Astrocyte of the cerebellum (primary cell): ENCODE measurements around the gene RBM27.

ENCODE experiments used
- DNase-seq: peaks from one replicate; pipeline ENCODE4 v3.0.0-alpha.2; 2011; ENCODE audit warnings: low read depth
- H3K4me3 ChIP-seq: 2 replicates; pipeline ENCODE4 v1.5.1; 2011; ENCODE audit warnings: mild to moderate bottlenecking, low read depth, low read length, moderate library complexity
- in situ Hi-C: cut with HindIII; loops from 2 replicates; pipeline ENCODE4 v1.10.0; 2017; ENCODE audit warnings: low sequenced_read_pairs
- TF ChIP-seq, protein P1 (sequence below): IDR thresholded peaks from 2 replicates; pipeline ENCODE4 v1.5.1; 2012; ENCODE audit warnings: low read length, low read depth, moderate library complexity, mild to moderate bottlenecking; ENCODE audit errors: missing control alignments

RBM27 gene

DNA sequence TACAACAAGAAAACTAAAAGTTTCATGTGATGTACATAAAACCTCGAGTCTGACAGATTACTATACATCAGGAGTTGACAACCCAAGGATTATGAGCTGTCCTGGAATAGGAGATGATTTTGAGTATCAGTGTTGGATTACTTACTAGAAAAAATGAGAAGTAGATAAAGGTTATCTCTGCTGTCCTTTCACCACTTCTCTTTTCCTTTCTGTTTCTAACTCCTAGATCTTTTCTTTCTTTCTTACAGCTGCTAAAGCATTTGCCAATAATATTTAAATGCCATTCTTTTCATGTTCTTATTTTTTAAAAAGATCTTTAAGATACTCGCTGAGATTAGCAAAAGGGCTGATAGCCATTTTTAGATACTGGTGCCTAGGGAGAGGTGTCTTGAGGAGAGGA, 14.8 kb downstream of the RBM27 start:
- in situ Hi-C loops = no loop called here
- no peak for DNase-seq
- TF ChIP-seq, protein P1, sequence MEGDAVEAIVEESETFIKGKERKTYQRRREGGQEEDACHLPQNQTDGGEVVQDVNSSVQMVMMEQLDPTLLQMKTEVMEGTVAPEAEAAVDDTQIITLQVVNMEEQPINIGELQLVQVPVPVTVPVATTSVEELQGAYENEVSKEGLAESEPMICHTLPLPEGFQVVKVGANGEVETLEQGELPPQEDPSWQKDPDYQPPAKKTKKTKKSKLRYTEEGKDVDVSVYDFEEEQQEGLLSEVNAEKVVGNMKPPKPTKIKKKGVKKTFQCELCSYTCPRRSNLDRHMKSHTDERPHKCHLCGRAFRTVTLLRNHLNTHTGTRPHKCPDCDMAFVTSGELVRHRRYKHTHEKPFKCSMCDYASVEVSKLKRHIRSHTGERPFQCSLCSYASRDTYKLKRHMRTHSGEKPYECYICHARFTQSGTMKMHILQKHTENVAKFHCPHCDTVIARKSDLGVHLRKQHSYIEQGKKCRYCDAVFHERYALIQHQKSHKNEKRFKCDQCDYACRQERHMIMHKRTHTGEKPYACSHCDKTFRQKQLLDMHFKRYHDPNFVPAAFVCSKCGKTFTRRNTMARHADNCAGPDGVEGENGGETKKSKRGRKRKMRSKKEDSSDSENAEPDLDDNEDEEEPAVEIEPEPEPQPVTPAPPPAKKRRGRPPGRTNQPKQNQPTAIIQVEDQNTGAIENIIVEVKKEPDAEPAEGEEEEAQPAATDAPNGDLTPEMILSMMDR = no peak
- no peak overlapping the region for H3K4me3 ChIP-seq

DNA sequence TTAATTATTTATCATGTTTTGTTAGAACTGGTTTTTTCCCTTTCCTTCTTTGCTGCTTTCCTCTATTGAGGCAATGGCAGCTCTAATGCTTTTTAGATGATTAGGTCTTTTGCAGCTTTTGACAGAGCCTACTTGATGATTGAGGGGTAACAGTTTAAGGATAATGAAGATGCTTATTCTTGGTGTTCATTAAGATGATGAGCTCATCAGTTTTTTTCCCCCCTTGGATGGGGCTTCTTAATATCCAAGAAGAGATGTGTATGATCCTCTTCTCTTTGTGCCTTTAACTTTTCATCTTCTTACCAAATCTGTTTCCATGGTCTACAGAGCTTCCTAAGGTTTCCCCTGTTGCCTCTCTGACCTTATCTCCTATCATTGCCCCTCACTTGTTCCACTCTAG, 15.8 kb downstream of the RBM27 start:
- no peak overlapping the region for H3K4me3 ChIP-seq
- in situ Hi-C loops = no loop called here
- TF ChIP-seq, protein P1 = no peak
- DNase-seq = no peak

DNA sequence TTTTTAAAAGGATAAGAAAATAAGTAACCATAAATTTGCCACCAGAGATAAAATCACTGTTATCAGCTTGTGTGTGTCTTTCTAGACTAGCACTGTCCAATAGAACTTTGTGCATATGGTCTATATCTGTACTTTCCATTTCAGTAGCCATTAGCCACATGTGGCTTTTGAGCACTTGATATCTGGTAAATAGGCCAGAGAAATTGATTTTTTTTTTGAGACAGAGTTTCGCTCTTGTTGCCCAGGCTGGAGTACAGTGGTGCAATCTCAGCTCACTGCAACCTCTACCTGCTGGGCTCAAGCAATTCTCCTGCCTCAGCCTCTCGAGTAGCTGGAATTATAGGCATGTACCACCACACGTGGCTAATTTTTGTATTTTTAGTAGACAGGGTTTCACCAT, 17.8 kb downstream of the RBM27 start:
- TF ChIP-seq, protein P1 = no peak
- in situ Hi-C loops = no loop called here
- no peak for DNase-seq
- H3K4me3 ChIP-seq = no peak overlapping the region

DNA sequence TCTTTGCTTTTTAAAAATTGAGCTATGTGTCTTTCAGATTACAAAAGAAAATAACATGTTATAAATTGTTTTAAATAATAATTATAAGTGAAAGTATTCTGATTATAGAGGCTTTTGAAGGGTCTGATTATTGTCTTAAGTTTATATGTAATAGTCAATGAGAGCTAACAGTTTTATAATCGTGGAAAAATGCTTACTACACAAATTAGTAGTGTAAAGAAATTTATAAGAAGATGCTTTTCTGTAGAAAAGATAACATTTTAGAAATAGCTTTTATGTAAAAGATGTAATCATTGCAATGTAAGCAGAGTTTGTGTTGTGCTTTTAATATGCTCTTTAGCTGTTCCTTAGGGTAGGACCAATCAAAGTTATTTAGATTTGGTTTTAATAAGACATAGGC, 18.6 kb downstream of the RBM27 start:
- DNase-seq = no peak
- TF ChIP-seq, protein P1 = no peak
- no peak overlapping the region for H3K4me3 ChIP-seq
- in situ Hi-C loops = no loop called here

DNA sequence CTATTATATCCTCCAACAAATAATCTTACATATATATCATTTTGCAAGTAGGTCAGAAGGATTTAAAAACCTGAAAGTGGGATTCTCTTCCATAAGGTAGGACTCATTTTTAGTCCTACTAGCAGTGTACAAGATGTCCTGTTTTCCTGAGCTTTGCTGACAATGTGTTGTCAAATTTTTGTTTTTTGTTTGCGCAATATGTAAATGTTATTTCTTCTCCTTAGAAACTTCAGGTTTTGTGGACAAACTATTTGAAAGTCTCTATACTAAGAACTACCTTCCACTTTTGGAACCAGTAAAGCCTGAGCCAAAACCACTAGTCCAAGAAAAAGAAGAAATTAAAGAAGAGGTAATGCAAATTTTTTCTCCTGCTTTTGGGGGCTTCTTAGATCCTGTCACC, 19.8 kb downstream of the RBM27 start:
- in situ Hi-C loops = no loop called here
- no peak for DNase-seq
- TF ChIP-seq, protein P1 = no peak
- H3K4me3 ChIP-seq = no peak overlapping the region

DNA sequence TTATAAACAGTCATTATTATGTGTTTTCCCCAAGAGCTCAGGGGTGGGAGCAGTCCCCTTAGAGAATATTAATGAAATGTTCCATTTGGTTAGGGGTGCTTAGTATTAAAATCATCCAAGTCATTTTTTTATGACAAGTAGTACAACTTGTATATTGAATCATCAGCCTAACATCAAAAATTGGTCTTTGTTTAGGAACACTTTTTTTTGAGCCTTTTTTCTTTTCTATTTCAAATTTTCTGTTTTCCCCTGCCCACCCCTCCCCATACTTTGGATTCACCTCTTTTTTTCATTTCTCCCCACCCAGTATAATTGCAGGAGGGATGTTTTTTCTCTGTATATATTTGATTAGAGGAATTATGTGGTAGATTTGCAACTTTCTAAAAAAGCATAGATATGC, 25.8 kb downstream of the RBM27 start:
- TF ChIP-seq, protein P1 = no peak
- no peak for DNase-seq
- H3K4me3 ChIP-seq = no peak overlapping the region
- in situ Hi-C loops = no loop called here

DNA sequence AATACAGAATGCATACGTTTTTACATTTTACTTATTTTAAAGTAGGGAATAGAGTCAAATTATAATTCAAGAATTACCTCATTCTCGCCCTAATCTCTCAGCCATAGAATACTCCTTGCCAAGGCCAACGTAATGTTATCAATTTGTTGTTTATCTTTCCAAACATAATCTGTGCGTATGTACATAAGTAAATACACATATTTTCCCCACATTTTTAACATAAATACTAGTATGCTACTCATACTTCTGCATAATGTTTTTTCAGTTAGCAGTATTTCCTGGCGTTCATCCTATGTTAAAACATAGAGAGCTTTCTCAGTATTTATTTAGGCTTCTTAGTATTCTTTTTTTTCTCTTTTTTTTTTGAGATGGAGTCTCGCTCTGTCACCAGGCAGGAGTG, 28.8 kb downstream of the RBM27 start:
- no peak overlapping the region for H3K4me3 ChIP-seq
- in situ Hi-C loops = loop anchor here (10.0 kb wide), 1 partner anchor 77 kb away; no protein-coding TSS in a partner anchor
- DNase-seq = no peak
- TF ChIP-seq, protein P1 = no peak
